Progenitor cell of endocrine pancreas (in vitro differentiated cells): ENCODE data around the gene SREBF2. TPM values are rescaled to one million over a fixed set of nuclear protein-coding genes. Genes with fewer than 3 reads are reported as not detected.
A peak's percentile ranks its signal among the peaks of the same experiment; 100 is the strongest.

Experiments used
- DNase-seq: peaks from one replicate; pipeline ENCODE4 v3.0.0; 2021; ENCODE audit warnings: low spot score; ENCODE audit not compliant: unreplicated experiment
- H3K27ac Mint-ChIP-seq: 2 replicates; pipeline ENCODE4 v1.8.0; 2021; ENCODE audit warnings: mild to moderate bottlenecking, moderate library complexity, mixed read lengths
- H3K27me3 Mint-ChIP-seq: 2 replicates; pipeline ENCODE4 v1.8.0; 2021; ENCODE audit warnings: mixed read lengths
- H3K36me3 Mint-ChIP-seq: 2 replicates; pipeline ENCODE4 v1.8.0; 2022; ENCODE audit warnings: mixed read lengths; ENCODE audit not compliant: insufficient read depth
- H3K4me1 Mint-ChIP-seq: 2 replicates; pipeline ENCODE4 v1.8.0; 2021; ENCODE audit warnings: low read depth, mixed read lengths
- H3K4me3 Mint-ChIP-seq: 2 replicates; pipeline ENCODE4 v1.8.0; 2021; ENCODE audit warnings: low read depth, mild to moderate bottlenecking, moderate library complexity, mixed read lengths
- H3K9me3 Mint-ChIP-seq: 2 replicates; pipeline ENCODE4 v1.8.0; 2021; ENCODE audit warnings: low read depth, mixed read lengths
- total RNA-seq: library from RNA; stranded (reverse); gene quantifications from 2 replicates; pipeline ENCODE4 v1.2.1, GENCODE V29; 2021
- TF ChIP-seq, protein P1 (sequence below): fragments of 200-600 bp; sonication (generic); IDR thresholded peaks from one replicate; pipeline ENCODE4 v1.5.0; 2021; ENCODE audit warnings: antibody characterized with exemption, mild to moderate bottlenecking; ENCODE audit not compliant: unreplicated experiment

SREBF2 gene
- total RNA-seq, 1 donor from 2014 or later: 156 TPM

GRCh38 chr22:41911001-41911611 lies 78.2 kb downstream of the SREBF2 start:
- Mint-ChIP-seq H3K27me3 (peaks cover 47% of the 10 kb centered on the region), H3K36me3 (peaks cover 4% of the 10 kb centered on the region), H3K27ac (no peak overlapping the region), H3K4me1 (peaks cover 1% of the 10 kb centered on the region), H3K4me3 (no peak overlapping the region), H3K9me3 (no peaks in the 10 kb centered on the region)
- no peak for DNase-seq
- TF ChIP-seq, protein P1, sequence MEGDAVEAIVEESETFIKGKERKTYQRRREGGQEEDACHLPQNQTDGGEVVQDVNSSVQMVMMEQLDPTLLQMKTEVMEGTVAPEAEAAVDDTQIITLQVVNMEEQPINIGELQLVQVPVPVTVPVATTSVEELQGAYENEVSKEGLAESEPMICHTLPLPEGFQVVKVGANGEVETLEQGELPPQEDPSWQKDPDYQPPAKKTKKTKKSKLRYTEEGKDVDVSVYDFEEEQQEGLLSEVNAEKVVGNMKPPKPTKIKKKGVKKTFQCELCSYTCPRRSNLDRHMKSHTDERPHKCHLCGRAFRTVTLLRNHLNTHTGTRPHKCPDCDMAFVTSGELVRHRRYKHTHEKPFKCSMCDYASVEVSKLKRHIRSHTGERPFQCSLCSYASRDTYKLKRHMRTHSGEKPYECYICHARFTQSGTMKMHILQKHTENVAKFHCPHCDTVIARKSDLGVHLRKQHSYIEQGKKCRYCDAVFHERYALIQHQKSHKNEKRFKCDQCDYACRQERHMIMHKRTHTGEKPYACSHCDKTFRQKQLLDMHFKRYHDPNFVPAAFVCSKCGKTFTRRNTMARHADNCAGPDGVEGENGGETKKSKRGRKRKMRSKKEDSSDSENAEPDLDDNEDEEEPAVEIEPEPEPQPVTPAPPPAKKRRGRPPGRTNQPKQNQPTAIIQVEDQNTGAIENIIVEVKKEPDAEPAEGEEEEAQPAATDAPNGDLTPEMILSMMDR: no peak

- DNase-seq: no peak
Measured at GRCh38 chr22:41912338-41913039, 79.6 kb downstream of the SREBF2 start.

DNA sequence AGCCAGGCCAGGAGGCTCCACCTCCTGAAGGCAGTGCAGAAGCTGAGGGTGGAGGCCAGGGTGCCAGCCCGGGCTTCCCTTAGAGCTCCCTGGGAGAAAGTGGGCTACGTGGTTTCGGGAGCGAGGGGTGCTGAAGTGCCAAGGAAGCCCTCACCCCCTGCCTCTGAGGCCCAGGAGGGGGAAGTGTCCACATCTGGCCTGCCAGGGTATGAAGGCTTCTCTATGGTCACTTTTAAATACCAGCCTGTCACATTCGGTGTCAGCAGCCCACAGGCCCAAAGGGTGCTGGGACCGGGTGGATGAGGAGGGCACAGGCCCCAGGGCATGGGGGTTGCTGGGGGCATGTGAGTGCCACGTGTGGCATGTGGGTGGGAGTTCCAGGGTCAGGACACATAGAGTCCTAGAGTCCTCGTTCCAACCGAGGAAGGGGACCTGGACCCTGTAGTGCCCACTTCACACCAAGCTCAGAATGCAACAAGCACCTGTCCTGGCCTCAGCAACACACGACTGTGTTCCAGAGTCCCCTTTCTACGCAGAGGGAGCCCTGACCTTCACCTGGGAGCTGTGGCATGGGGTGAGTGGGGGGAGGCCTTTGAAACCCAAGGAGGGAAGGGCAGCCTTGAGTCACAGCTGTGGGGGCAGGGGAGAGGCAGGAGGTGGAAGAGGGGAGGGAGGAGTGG lies 80.3 kb downstream of the SREBF2 start:
- DNase-seq: no peak
- H3K27me3 Mint-ChIP-seq: peaks cover 63% of the 10 kb centered on the region
- no peak overlapping the region for H3K4me3 Mint-ChIP-seq
- H3K27ac Mint-ChIP-seq: no peak overlapping the region
- H3K9me3 Mint-ChIP-seq: no peaks in the 10 kb centered on the region
- no peaks in the 10 kb centered on the region for H3K36me3 Mint-ChIP-seq
- H3K4me1 Mint-ChIP-seq: peaks cover 1% of the 10 kb centered on the region
- TF ChIP-seq, protein P1: no peak

More at GRCh38 chr22:41912338-41913039, 79.6 kb downstream of the SREBF2 start:
- Mint-ChIP-seq H3K9me3 (no peaks in the 10 kb centered on the region), H3K36me3 (peaks cover under 1% of the 10 kb centered on the region), H3K27ac (no peak overlapping the region), H3K4me3 (no peak overlapping the region), H3K4me1 (peaks cover 1% of the 10 kb centered on the region), H3K27me3 (peaks cover 60% of the 10 kb centered on the region)
- TF ChIP-seq, protein P1: no peak

DNA sequence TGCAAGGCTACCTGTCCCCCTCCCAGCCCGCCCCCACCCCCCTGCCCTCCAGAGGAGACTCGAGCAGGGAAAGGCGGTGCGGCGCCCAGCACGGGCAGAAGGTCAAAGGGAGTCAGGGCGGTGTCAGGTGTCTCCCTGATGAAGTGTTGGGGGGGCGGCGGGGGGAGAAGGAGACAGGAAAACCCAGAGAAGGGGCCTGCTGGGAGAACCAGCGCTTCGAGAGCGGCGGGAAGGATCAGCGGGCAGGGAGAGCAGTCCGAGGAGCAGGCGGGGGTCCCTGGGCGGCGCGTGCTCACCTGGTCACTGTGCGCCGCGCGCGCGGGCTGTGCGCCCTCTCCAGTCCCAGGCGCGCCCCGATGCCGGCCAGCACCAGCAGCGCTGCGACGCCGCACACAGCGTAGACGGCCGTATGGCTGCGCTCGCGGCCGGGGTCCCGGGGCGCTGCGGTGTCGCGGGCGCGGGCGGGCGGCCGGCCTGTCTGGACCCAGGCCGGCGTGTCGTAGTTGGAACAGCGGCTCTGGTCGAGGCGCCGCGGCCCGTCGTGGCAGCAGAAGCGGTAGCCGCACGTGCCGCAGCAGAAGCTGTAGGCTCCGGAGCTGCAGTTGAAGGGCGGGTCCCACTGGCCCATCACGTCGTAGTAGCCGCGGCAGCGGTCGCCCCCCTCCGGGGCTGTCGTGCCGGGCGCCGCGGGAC lies 81.1 kb downstream of the SREBF2 start:
- Mint-ChIP-seq H3K27ac (no peak overlapping the region), H3K4me1 (peaks cover 1% of the 10 kb centered on the region), H3K27me3 (peaks cover 66% of the 10 kb centered on the region), H3K36me3 (no peaks in the 10 kb centered on the region), H3K4me3 (no peak overlapping the region), H3K9me3 (no peaks in the 10 kb centered on the region)
- TF ChIP-seq, protein P1: no peak
- DNase-seq: peak; percentile 29

GRCh38 chr22:41914611-41915034 lies 81.7 kb downstream of the SREBF2 start:
- Mint-ChIP-seq H3K27me3 (peaks cover 66% of the 10 kb centered on the region), H3K4me3 (no peak overlapping the region), H3K4me1 (peaks cover 1% of the 10 kb centered on the region), H3K9me3 (no peaks in the 10 kb centered on the region), H3K27ac (no peak overlapping the region), H3K36me3 (no peaks in the 10 kb centered on the region)
- no peak for DNase-seq
- TF ChIP-seq, protein P1: no peak
